Measurements from ENCODE around the gene TRPM3. TPM values are rescaled to one million over a fixed set of nuclear protein-coding genes. Genes with fewer than 3 reads are reported as not detected.

Gene TRPM3
- total RNA-seq, 2 experiments from 2014 or later: not detected

DNA sequence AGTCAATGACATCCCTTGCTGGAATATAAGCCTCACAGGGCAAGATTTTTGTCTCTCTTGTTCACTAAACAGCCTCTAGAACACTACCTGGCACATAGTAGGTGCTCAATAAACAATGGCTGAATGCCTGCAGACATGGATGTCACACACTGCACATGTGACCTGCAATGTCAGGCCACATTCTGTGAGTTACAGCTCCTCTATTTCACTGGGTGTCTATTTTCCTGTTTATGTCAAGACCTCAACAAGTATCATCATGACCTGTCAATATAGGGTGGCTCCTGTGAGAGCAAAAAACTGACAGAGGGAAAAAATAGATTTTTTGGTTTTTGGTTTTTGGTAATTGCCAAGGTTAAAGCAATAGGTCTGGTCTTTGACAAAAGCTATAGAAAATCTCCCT lies 562.3 kb downstream of the TRPM3 start:
- ATAC-seq (no peak), DNase-seq (no peak)
- CTCF ChIA-PET: interaction anchor here (1.0 kb wide), 1 partner anchor 41 kb away, joined by 3 read pairs; no protein-coding TSS in a partner anchor
- peaks cover 5% of the 10 kb centered on the region for H3K36me3 Mint-ChIP-seq
- H3K9me3 Mint-ChIP-seq (ENCODE audit: low read depth): no peaks in the 10 kb centered on the region
- H3K27ac Mint-ChIP-seq: no peak overlapping the region
- no peak overlapping the region for H3K4me3 Mint-ChIP-seq
- H3K27me3 Mint-ChIP-seq: no peaks in the 10 kb centered on the region
- H3K4me1 Mint-ChIP-seq: peaks cover 39% of the 10 kb centered on the region

DNA sequence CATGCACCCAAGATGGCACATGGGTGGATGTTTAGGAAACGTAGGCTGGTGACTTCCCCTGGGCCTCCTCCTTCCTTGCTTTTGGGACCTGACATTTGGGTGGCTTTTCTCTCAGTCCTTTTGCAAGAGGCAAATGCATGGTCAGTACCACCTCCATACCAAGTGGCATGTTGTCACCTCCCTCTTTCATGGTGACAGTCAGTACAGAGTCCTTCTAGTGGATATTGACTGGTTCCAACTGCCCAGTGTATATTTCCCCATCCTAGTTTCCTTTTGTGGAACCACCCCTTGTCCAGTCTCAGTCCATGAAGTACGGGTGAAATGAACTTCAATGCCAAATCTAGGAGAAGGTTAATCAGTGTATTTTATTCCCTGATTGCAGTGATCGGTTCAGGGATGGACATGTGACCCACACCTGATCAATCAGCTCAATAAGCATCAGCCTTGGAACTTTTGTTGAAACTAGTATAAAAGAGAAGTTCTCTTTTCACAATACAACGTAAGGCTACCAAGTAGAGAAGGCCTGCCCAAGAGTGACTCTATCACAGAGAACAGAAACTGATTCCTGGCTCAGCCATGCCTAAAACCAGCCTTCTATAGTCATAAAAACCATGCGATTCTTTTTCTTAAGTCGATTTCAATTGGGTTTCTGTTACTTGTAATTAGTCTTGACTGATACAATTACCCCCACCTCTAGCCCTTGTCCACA lies 563.6 kb downstream of the TRPM3 start:
- DNase-seq (no peak), ATAC-seq (no peak)
- CTCF ChIA-PET: interaction anchor here (2.1 kb wide), 1 partner anchor 44 kb away, joined by 7 read pairs; no protein-coding TSS in a partner anchor
- peaks cover 28% of the 10 kb centered on the region for H3K4me1 Mint-ChIP-seq
- H3K36me3 Mint-ChIP-seq: peaks cover 5% of the 10 kb centered on the region
- no peaks in the 10 kb centered on the region for H3K9me3 Mint-ChIP-seq (ENCODE audit: low read depth)
- no peak overlapping the region for H3K27ac Mint-ChIP-seq
- no peaks in the 10 kb centered on the region for H3K27me3 Mint-ChIP-seq
- no peak overlapping the region for H3K4me3 Mint-ChIP-seq

DNA sequence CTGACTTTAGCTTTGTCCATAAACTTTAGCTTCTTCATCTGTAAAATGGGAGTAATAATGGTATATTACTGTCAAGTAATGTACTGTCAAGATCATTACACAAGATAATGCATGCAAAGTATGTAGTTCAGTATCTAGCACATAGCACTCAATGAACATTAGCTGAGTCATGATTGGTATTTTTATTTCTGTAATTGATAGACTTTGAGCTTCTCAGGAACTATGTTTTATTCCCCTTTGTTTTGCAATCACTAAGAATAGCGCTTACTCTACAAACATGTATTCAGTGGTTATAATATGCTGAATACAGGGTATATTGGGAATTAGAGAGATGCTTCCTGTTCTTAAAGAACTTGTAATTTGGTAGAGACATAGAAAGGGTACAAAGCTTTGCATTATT lies 564.6 kb downstream of the TRPM3 start:
- H3K9me3 Mint-ChIP-seq (ENCODE audit: low read depth): no peaks in the 10 kb centered on the region
- ATAC-seq: no peak

DNA sequence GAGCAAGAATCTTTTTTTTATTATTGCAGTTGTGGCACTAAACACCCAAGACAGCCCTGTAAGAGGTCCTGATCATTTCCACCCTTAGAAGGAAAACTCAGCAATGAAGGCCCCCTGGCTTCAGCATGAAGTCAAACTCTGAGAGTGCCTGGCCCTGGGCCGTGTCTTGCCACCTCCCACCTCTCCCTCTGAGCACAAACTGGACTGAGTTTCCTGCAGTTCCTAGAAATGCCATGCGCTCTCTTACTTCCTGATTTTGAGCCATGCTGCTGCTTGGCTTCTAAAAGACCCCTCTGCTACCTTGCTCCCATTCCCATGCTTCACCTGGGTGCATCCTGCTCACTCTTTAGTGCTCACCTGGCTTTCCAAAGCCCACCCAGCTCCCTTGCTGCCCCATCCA lies 566.5 kb downstream of the TRPM3 start:
- Mint-ChIP-seq H3K27me3 (no peaks in the 10 kb centered on the region), H3K4me1 (peaks cover 18% of the 10 kb centered on the region), H3K36me3 (peaks cover 2% of the 10 kb centered on the region), H3K9me3 (ENCODE audit: low read depth) (no peaks in the 10 kb centered on the region), H3K27ac (peak overlapping the region; percentile 3), H3K4me3 (no peak overlapping the region)
- ATAC-seq (no peak), DNase-seq (no peak)
- CTCF ChIA-PET: no interaction called here

More for the DNA sequence above, 564.6 kb downstream of the TRPM3 start:
- no peak overlapping the region for H3K4me3 Mint-ChIP-seq
- peaks cover 3% of the 10 kb centered on the region for H3K36me3 Mint-ChIP-seq
- H3K27ac Mint-ChIP-seq: no peak overlapping the region
- no peaks in the 10 kb centered on the region for H3K27me3 Mint-ChIP-seq
- peaks cover 23% of the 10 kb centered on the region for H3K4me1 Mint-ChIP-seq
- DNase-seq: no peak
- CTCF ChIA-PET: interaction anchor here (2.1 kb wide), 1 partner anchor 46 kb away, joined by 7 read pairs; no protein-coding TSS in a partner anchor

DNA sequence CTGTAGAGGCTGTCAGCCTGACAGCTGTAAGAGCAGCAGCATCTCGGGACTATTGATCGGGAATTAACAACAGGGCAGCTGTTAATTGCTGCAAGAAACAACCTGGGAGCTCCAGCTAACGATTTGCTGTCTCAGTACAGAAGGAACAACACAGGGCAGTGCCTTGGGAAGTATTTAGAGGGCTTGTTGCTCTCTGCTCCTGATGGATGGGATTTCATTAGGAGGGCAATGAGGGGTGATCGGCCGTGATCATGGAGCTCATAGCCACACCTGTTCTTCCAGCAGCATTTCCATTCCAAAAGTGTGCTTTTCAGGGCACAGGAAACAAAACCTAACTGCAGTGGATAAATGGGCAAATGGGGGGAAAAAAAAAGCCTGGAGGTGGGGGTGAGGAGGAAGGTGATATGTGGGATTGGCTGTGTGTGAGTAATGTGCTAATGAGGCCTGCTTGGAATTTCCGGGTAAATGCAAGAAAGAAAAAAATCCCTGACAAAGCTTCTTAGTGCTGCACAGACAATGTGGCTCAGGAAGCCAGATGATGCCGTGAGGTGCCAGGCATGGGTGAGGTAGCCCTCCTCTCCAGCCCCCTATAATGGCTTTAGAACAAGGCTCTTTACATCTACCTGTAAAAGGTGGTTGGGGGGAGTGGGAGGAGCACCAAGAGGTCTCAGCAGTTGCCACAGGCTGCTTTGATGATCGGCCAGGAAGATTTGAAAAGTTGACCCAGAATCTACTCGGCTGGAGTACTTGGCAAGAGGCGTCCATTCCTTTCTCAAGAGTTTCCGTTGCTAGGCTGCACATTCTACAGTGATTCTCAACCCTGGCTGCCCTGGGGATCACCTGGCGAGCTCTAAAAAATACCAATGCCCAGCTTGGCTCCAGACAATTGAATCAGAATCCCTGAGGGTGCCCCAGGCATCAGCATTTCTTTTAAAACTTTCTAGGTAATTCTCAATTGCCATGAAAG lies 567.4 kb downstream of the TRPM3 start:
- H3K27me3 Mint-ChIP-seq: no peaks in the 10 kb centered on the region
- H3K27ac Mint-ChIP-seq: no peak overlapping the region
- no peaks in the 10 kb centered on the region for H3K9me3 Mint-ChIP-seq (ENCODE audit: low read depth)
- no peaks in the 10 kb centered on the region for H3K36me3 Mint-ChIP-seq
- ATAC-seq (no peak), DNase-seq (no peak)
- peaks cover 10% of the 10 kb centered on the region for H3K4me1 Mint-ChIP-seq
- no peak overlapping the region for H3K4me3 Mint-ChIP-seq
- CTCF ChIA-PET: no interaction called here

DNA sequence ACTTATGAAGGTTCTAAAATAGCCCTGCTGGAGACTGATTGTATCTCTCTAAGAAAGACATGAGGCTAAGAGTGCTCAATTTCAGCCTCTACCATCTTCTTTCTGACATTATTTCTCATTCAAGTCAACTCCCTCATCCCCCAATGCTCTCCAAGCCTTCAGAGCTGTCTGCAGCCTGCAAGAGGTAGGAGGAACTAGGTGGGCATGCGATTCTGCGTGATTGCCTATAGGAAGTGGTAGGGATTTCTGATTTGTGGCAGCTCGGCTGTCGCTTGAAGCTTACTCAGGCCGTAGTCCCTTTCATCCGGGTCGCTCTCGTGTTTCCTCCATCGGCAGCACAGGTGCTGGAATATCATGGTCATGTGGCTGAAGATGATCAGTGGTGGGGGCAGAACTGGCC lies 568.9 kb downstream of the TRPM3 start:
- peaks cover 7% of the 10 kb centered on the region for H3K4me1 Mint-ChIP-seq
- H3K4me3 Mint-ChIP-seq: no peak overlapping the region
- H3K36me3 Mint-ChIP-seq: no peaks in the 10 kb centered on the region
- no peak overlapping the region for H3K27ac Mint-ChIP-seq
- DNase-seq (no peak), ATAC-seq (no peak)
- CTCF ChIA-PET: no interaction called here
- H3K9me3 Mint-ChIP-seq (ENCODE audit: low read depth): no peaks in the 10 kb centered on the region
- no peaks in the 10 kb centered on the region for H3K27me3 Mint-ChIP-seq

DNA sequence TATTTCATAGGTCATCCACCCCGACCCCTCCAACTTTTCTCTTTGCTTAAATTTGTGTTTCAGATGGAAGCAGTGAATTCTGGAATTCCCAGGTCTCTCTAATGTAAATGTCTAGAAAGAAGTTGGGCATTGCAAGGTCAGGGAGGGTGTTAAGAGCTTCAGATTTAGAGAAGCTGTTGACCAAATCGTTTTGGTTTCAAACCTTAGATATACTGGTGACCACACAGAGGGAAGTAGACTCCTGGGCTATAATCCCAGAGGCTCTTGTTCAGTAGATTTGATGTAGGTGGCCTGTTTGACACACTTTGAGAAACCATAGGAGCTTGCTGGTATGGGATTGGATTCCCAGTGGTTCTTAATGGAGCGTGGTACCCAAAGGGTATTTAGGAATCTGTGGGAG lies 569.6 kb downstream of the TRPM3 start:
- H3K27me3 Mint-ChIP-seq: no peaks in the 10 kb centered on the region
- CTCF ChIA-PET: interaction anchor here (1.0 to 1.3 kb wide), 2 partner anchors 9 to 50 kb away, joined by 4 to 5 read pairs; no protein-coding TSS in a partner anchor
- H3K4me3 Mint-ChIP-seq: no peak overlapping the region
- ATAC-seq (no peak), DNase-seq (no peak)
- H3K4me1 Mint-ChIP-seq: peaks cover 7% of the 10 kb centered on the region
- no peaks in the 10 kb centered on the region for H3K36me3 Mint-ChIP-seq
- no peaks in the 10 kb centered on the region for H3K9me3 Mint-ChIP-seq (ENCODE audit: low read depth)
- no peak overlapping the region for H3K27ac Mint-ChIP-seq

DNA sequence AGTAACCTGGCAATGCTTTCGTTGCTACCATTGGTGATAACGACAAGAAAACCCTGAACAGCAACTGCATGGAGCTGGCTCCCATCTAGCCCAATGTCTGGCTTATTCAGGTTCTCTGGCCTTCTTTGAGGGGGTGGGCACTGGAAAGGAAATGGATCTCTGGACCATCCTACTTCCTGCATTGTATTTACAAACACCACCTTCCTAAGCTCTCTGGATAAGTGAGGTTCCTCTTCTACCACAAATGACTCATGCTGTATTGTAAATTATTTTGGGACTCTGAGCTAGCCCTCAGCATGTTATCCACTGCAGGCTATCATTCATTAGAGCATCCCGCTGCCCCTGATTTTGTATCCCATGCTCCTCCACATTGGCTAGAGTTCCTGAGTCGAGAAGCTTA lies 570.0 kb downstream of the TRPM3 start:
- no peak overlapping the region for H3K27ac Mint-ChIP-seq
- ATAC-seq: no peak
- H3K27me3 Mint-ChIP-seq: no peaks in the 10 kb centered on the region
- no peaks in the 10 kb centered on the region for H3K9me3 Mint-ChIP-seq (ENCODE audit: low read depth)
- H3K4me3 Mint-ChIP-seq: no peak overlapping the region
- peaks cover 7% of the 10 kb centered on the region for H3K4me1 Mint-ChIP-seq
- DNase-seq: no peak
- CTCF ChIA-PET: interaction anchor here (1.0 to 1.3 kb wide), 2 partner anchors 9 to 51 kb away, joined by 4 to 5 read pairs; no protein-coding TSS in a partner anchor
- no peaks in the 10 kb centered on the region for H3K36me3 Mint-ChIP-seq

DNA sequence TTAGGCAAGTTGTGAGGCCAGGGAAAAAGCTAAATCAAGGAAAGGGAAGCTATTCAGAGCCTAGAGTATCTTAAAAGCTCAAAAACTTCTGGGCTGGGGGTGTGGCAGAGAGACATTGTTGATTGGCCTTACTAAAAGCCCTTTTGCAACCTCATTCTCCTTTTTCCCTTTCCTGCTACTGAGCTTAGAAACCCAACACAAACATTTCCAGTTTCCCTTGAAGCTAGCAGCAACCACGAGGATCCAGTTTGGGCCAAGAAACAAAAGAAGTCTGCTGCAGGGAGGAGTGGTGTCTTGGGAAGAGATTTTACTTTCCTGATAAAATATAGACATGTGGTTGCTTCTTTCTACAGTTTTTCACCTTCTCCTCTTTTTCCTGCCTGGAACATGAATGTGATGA lies 571.5 kb downstream of the TRPM3 start:
- Mint-ChIP-seq H3K9me3 (ENCODE audit: low read depth) (no peaks in the 10 kb centered on the region), H3K4me3 (no peak overlapping the region), H3K36me3 (no peaks in the 10 kb centered on the region), H3K27ac (no peak overlapping the region), H3K27me3 (no peaks in the 10 kb centered on the region), H3K4me1 (peaks cover 3% of the 10 kb centered on the region)
- ATAC-seq (no peak), DNase-seq (no peak)
- CTCF ChIA-PET: interaction anchor here (1.1 kb wide), 1 partner anchor 52 kb away, joined by 3 read pairs; no protein-coding TSS in a partner anchor

DNA sequence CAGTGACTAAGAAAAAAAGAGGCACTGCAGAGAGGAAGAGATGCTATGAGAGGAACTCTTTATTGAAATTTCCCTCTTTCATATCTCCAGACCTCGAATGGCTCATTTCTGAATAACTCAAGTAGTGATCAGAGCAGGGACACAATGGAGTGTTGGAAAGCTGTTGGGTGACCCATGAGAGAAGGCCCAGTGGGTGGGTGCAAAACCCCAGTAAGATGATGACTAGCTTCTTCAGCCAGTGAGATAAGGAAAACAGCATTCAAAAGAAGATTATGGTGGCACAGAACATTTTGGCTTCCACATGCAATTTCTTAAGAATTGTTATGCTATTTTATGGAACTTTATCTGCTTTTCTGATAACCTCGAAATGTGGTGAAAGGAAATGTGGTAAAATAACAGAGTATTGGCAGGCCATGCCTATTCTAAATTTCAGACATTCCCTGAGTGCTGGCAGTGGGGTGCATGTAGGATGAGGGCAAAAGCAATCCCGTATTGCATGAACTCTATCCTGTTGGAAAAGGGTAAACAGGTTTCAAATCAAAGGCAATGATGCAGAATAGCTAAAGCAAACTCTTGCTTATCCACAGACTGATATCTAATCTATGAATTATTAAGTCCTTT lies 579.0 kb downstream of the TRPM3 start:
- Mint-ChIP-seq H3K9me3 (ENCODE audit: low read depth) (no peaks in the 10 kb centered on the region), H3K27me3 (peaks cover 7% of the 10 kb centered on the region), H3K4me3 (no peak overlapping the region), H3K4me1 (no peaks in the 10 kb centered on the region), H3K36me3 (no peaks in the 10 kb centered on the region), H3K27ac (no peak overlapping the region)
- no peak for DNase-seq
- CTCF ChIA-PET: no interaction called here
- no peak for ATAC-seq

DNA sequence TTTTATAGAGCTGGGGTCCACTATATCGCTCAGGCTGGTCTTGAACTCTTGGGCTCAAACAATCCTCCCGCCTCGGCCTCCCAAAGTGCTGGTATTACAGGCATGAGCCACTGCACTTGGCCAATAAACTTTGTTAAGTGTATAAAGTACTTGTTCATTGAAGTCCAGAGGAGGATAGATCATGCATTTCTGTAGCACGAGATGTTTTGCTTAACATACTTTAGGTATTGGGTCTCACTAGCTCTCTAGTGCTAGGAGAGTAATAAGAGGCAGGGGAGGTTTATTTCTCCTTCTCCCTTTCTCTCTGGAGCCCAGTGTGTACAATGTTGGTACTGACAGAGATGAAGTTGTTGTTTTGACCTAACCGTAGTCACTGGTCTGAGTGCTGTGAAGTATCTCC lies 581.4 kb downstream of the TRPM3 start:
- Mint-ChIP-seq H3K27ac (no peak overlapping the region), H3K9me3 (ENCODE audit: low read depth) (no peaks in the 10 kb centered on the region), H3K4me1 (no peaks in the 10 kb centered on the region), H3K4me3 (no peak overlapping the region), H3K36me3 (no peaks in the 10 kb centered on the region), H3K27me3 (peaks cover 7% of the 10 kb centered on the region)
- no peak for ATAC-seq
- CTCF ChIA-PET: no interaction called here
- no peak for DNase-seq

DNA sequence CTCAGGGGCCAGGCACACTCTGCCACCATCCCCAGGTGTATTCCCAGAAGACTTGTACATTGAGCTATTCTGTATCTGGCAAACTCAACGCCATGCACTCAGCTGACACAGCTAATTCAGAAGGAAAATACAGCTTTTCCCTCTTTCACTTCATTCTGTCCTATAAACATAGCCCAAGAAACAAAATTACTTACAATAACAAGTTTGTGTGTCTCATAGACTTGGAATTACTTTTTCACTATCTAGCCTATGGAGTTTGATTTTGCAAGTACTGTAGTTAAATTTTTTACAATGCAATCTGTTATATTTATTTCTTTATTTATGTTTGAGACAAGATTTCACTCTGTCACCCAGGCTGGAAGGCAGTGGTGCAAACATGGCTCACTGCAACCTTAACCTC lies 581.9 kb downstream of the TRPM3 start:
- CTCF ChIA-PET: no interaction called here
- DNase-seq (no peak), ATAC-seq (no peak)
- peaks cover 7% of the 10 kb centered on the region for H3K27me3 Mint-ChIP-seq
- no peaks in the 10 kb centered on the region for H3K36me3 Mint-ChIP-seq
- no peaks in the 10 kb centered on the region for H3K4me1 Mint-ChIP-seq
- no peak overlapping the region for H3K4me3 Mint-ChIP-seq
- H3K9me3 Mint-ChIP-seq (ENCODE audit: low read depth): no peaks in the 10 kb centered on the region
- H3K27ac Mint-ChIP-seq: no peak overlapping the region

DNA sequence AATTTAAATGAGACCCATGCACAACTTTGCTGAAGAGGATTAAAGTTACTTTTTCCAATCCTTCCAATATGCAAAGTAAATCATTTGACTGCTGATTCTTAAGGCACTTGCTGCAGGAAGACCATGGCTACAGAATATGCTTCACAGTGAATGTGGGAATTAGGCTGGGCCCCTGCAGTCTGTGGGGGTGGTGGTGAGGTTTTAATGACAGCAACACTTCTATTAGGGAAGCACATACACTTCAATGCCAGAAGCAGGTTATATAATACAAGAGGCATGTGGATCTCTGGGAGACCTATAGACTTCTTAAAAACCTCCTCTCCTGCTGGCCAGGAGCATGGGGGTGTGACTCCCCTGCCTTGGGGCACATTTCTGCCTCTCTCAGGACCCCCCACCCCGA lies 582.4 kb downstream of the TRPM3 start:
- no peaks in the 10 kb centered on the region for H3K9me3 Mint-ChIP-seq (ENCODE audit: low read depth)
- no peak for ATAC-seq
- no peak overlapping the region for H3K4me3 Mint-ChIP-seq
- H3K27ac Mint-ChIP-seq: no peak overlapping the region
- H3K4me1 Mint-ChIP-seq: no peaks in the 10 kb centered on the region
- H3K36me3 Mint-ChIP-seq: no peaks in the 10 kb centered on the region
- DNase-seq: no peak
- CTCF ChIA-PET: no interaction called here
- peaks cover 7% of the 10 kb centered on the region for H3K27me3 Mint-ChIP-seq

Measured in activated CD8-positive, alpha-beta memory T cell treated with anti-CD3 and anti-CD28 coated beads, Interleukin-2, amount 10 ng/mL, durations not matched to agents 7 days and 5 days (primary cell).